HG03045 (cell line): ENCODE data around the gene MYO15B.

ENCODE experiments used
- ATAC-seq: cut with Tn5 transposase; IDR thresholded peaks from one replicate; pipeline ENCODE4 v1.9.1; 2021; ENCODE audit warnings: mild to moderate bottlenecking, moderate library complexity; ENCODE audit not compliant: unreplicated experiment

The MYO15B gene

GRCh38 chr17:75601057-75601987, 13.7 kb downstream of the MYO15B start:
- ATAC-seq = no peak

GRCh38 chr17:75602644-75603043, 15.0 kb downstream of the MYO15B start:
- no peak for ATAC-seq

GRCh38 chr17:75603123-75603522, 15.5 kb downstream of the MYO15B start:
- no peak for ATAC-seq

GRCh38 chr17:75604034-75604695, 16.6 kb downstream of the MYO15B start:
- no peak for ATAC-seq

DNA sequence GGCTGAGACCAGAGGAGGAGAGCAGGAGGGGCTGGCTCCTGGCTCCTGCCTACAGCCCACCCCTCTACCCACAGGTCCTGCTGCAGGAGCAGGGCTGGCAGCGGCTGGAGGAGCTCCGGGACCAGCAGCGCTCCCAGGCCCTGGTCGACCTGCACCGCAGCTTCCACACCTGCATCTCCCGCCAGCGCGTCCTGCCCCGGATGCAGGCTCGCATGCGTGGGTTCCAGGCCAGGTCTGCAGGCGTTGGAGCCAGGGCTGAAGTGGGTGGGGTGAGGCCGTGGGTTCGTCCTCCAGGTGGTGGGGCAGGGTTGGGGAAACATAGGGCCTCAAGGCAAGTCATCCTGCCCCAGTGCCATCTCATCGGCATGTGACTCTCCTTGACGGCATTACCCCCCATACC, 18.2 kb downstream of the MYO15B start:
- ATAC-seq = no peak

DNA sequence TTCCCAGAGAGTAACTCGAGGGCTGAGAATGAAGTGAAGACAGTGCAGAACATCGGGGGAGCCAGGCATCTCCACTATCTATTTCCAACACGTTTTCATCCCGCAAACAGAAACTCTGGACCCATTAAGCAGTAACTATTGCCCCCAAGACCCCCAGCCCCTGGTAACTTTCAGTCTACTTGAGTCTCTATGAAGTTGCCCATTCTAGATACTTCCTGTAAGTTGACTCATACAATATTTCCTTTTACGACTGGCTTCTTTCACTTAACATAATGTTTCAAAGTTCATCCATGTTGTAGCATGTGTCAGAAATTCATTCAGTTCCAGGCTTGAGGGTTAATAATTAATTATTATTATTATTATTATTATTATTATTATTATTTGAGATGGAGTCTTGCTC, 19.5 kb downstream of the MYO15B start:
- no peak for ATAC-seq

DNA sequence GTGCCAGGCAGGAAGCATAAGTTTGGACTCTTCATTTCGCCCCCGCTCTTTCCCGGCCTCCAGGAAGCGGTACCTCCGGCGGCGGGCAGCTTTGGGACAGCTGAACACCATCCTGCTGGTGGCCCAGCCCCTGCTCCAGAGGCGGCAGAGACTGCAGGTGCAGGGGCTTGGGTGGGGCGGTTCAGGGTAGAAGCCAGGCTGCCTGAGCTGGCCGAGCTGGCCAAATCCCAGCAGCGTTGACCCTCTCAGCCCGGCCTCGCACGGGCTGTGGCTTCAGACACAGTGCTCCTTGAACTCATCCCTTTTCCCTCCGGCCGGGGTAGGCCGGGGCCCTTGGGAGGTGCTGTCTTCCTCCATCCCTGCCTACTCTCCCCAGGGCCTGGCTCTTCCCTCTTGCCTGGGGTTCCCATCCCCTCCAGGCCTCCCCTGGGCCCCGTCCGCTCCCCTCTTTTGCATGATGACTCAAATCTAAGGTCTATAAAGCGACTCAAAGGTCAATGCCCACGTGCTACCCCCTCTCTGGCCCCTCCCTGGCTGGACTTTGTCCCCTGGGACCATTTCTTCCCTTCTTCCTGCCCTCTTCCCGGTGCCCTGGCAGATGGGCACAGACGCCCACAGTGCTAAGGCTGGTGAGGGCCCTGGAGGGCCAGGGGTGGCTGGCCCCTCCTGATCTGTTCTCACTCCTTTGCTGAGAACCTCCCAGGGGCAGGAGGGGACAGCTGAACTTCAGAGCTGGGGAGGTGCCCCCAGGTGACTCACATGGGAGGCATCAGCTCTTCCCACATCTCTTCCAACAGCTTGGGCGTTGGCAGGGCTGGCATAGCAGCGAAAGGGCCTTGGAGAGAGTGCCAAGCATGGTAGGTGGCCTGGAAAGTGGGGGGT, 22.7 kb downstream of the MYO15B start:
- no peak for ATAC-seq

DNA sequence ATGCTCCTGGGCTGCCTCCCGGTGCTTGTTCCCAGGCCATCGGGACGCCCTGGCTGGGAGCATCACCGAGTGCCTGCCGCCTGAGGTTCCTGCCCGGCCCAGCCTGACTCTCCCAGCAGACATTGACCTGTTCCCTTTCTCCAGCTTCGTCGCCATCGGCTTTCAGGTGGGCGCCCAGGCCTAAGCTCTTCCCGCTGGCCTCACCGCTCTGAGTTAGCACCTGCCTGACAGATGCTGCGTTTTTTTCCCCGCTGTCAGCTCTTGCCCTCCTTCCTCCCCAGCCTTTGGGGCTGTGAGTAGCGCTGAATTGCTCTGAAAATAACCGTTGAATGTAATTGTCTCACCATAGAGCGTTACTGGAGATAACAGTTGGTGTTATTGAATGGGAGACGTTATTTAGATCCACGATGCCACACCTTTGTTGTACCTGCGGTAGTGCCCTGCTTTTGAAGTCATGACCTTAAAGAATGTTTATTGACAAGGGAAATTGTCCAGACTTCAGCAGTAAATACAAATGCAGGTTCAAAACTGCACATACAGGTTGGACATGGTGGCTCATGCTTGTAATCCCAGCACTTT, 24.3 kb downstream of the MYO15B start:
- ATAC-seq = no peak

DNA sequence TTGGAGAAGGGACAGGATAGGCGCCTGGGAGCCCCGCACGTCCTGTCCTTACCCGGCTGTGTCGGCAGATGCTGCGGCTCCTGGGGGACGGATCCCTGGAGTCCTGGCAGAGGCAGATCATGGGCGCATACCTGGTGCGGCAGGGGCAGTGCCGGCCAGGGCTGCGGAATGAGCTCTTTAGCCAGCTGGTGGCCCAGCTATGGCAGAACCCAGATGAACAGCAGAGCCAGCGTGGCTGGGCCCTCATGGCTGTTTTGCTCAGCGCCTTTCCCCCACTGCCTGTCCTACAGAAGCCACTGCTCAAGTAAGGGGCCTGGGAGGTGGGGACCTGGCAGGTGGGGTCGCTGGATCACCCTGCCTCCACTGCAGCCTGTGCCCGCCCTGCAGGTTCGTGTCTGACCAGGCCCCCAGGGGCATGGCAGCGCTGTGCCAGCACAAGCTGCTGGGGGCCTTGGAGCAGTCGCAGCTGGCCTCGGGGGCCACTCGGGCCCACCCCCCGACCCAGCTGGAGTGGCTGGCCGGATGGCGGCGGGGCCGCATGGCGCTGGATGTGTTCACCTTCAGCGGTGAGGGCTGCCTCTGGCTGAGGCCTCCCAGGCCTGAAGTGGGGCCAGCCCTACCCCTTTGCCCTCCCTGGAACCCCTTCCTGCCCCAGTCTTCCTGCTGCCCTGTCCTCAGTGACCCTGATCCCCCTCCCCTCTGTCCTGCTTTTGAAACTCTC, 25.5 kb downstream of the MYO15B start:
- ATAC-seq = no peak

DNA sequence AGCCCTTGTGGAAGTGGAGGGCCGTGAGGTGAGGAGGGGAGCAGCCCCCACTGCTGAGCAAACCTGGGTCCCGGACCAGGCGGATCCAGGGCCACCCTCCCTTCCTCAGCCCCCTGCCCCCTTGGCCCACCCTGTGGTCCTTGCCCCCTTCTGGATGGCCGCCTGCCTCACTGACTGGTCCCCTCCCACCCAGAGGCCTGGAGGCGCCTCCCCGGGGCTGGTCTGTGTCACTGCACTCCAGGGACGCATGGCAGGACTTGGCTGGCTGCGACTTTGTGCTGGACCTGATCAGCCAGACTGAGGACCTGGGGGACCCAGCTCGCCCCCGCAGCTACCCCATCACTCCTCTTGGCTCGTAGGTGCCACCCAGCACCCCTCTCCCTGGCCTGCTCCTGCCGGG, 26.4 kb downstream of the MYO15B start:
- ATAC-seq = no peak

GRCh38 chr17:75614556-75615270, 27.1 kb downstream of the MYO15B start:
- no peak for ATAC-seq

GRCh38 chr17:75615301-75615700, 27.7 kb downstream of the MYO15B start:
- no peak for ATAC-seq

GRCh38 chr17:75616521-75617122, 29.0 kb downstream of the MYO15B start:
- ATAC-seq = no peak

- ATAC-seq = no peak
Observed at GRCh38 chr17:75617218-75617617, 29.6 kb downstream of the MYO15B start.

DNA sequence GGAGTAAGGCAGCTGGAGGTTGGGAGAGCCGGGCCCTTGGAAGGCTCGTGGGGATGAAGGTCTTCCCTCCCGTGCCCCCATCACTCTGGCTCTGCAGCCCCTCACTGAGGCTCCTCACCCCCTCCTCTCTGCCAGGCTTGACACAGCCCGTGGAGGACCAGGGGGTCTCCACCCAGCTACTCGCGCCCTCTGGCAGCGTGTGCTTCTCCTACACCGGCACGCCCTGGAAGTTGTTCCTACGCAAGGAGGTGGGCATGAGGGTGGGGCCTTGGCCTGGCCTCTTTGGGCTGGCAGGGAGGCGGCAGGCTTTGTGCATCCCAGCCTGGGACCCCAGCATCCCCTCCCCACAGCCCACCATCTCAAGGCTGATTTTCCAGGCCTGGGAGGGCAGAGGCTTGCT, 30.1 kb downstream of the MYO15B start:
- ATAC-seq = no peak

GRCh38 chr17:75619506-75620431, 32.2 kb downstream of the MYO15B start:
- no peak for ATAC-seq

DNA sequence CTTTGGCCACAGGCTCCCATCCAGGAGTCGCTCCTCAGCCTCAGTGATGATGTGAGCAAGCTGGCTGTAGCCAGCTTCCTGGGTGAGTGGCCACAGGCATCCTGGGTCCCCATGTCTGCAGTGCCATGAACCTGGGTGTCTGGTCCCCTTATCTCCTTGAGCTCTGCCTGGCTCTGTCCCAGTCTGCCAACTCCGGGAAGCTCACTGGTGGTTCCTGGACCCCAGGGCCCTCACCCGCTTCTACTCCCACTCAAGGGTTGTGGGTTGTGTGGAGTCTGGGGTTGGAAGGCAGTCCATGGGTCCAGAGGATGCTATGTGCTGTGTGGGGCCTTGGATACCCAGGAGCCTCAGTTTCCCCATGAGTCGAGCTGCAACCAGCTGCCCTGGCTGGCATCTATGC, 33.9 kb downstream of the MYO15B start:
- no peak for ATAC-seq

DNA sequence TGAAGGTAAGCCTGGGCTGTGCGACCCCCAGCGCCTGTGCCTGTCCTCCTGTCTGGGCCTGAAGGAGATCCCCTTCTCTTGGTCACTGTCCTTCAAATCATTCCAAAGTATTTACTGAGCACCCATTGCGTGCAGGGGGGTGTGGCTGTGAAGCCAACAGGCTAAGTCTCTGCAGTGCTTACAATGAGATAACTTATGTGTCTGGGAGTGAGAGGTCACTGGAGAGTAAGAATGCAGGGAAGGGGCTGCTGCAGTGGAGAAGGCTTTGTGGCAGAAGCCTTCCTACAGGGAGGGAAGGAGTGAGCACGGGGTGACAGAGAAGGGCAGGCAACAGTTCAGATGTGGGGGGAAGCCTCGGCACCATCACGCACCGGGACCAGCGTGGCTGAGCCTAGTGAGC, 34.5 kb downstream of the MYO15B start:
- ATAC-seq = no peak
